RPMI8226 (cell line): ENCODE data around the gene ECI1.

ENCODE experiments used
- DNase-seq: peaks from one replicate; pipeline ENCODE4 v3.0.0-alpha.2; 2015

ECI1 gene

GRCh38 chr16:2191446-2191706 lies 60.0 kb downstream of the ECI1 start:
- DNase-seq: no peak

DNA sequence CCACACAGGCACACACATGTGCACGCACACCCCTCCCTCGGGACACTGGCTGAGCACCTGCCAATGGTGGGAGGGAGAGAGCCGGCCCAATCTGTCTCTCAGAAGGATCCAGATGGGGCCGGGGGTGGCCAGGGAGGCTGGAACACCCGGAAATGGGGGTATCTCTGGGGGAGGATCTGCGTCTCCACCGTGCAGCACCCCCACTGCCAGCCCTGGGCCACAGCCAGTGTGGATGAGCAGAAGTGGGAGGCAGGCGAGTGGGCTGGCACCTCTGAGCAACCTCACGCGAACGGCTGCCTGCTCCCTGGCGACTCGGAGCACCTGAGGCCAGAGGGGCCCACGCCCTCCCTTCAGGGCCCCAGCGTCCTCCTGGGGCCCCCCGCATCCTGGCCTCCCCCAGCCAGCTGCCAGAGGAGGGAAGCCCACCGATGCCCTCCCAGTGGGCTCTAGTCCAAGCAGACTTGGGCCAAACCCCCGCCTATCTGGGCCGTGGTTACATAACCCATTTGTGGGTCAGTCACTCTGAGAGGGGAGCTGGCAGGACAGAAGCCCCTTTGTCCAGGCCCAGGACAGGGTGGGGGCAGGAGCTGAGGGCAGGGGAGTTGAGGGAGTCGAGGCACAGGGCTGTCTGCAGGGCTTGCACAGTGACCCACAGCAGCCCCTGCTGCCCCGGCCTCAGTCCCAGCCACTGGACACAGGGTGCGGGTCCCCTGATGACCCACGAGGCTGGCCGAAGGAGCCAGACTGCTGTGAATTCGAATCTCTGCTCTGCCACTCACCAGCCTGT lies 60.5 kb downstream of the ECI1 start:
- DNase-seq: no peak

GRCh38 chr16:2190002-2190658 lies 61.3 kb downstream of the ECI1 start:
- no peak for DNase-seq
